ENCODE measurements around the gene PICK1. TPM values are rescaled to one million over a fixed set of nuclear protein-coding genes. Genes with fewer than 3 reads are reported as not detected.
A peak's percentile ranks its signal among the peaks of the same experiment; 100 is the strongest.

The PICK1 gene
- polyA plus RNA-seq, 3 donors: 26.6 to 32.0 (median 28.1) TPM

DNA sequence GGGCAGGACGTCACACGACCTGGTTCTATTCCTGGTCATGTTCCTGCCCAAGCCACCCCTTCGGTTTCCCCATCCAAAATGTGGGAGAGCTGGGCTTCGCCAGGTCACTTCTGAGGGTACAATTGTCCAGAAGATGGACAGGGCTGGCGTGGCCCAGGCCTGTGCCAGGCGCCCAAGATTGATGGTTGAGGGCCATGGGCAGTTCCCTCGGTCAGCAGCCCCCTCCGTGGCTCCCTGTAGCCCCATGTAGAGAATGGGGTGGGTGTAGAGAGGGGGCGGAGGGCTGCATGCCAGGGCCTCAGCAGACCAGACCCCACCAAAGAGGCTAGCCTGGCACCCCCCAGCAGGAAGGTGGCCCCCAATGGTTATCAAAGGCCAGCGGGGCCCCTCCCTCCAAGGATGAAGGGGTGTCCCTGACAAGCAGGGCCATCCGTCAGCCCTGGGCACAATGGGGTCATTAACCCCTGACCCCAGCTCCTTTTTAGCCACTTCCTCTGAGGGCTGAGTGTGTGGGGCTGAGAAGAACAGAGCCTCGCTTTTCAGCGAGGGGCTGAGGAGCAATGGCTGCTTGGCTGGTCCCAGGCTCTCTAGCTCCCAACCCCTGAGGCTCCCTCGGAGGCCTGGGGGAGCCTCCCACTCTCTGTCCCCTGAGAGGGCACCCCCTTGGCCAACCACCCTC lies 11.0 kb upstream of the PICK1 start:
- DNase-seq (ENCODE audit: low read depth in 3 of 3, low spot score in 2 of 3): no peak

DNA sequence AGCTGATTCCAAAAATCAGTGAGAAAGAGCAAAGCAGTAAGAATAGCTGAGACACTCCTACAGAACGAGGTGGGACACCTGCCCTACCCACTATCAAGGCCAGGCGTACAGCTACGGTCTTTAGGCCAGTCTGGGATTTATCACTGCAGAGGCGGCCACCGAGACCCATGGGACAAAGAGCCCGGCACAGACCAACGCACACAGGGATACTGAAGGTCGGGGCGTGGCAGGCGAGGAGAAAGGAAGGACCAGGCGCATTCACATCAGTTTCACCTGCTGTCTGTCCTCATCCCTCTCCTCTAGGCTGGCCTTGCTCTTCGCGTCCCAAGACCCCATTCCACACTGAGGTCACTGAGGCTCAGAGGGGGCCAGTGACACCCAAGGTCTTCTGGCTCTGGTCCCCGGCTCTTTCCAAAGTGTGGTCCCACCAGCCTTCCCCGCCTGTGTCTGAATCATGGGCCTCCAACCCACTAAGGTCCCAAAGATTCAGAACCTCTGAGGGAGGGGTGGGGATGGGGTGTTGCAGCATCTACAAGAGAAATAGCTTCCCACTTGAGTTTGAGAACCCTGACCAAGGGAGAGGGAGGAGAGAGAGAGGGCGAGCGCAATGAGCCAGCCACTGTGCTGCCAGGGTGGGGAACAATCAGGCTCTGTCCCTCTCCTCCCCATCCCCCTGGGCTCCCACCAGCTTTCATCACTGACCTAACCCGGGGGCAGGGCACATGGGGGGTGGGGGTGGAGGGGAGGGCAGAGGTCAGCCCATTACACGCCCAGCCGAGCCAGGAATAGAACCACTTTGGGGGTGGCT lies 7.2 kb upstream of the PICK1 start:
- no peak for DNase-seq (ENCODE audit: low read depth in 3 of 3, low spot score in 2 of 3)

DNA sequence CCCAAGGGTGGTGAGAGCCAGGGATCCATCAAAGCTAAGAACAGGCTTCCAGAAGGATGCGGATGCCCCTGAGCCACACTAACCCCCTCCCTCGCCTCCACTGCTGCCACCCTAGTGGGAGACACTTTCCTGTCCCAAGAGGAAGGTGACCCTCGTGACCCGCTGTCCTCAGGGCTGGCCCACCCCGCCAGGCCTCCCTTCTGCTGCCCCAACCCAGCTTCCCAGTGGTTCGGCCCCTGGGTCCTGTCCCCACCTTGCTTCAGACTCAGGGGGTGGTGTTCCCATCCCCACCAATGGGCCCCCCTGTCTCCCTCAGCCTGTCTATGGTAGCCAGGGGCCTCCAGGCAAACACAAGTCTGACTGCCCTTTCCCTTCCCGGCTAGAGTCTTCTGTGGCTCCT lies 6.5 kb upstream of the PICK1 start:
- no peak for DNase-seq (ENCODE audit: low read depth in 3 of 3, low spot score in 2 of 3)

DNA sequence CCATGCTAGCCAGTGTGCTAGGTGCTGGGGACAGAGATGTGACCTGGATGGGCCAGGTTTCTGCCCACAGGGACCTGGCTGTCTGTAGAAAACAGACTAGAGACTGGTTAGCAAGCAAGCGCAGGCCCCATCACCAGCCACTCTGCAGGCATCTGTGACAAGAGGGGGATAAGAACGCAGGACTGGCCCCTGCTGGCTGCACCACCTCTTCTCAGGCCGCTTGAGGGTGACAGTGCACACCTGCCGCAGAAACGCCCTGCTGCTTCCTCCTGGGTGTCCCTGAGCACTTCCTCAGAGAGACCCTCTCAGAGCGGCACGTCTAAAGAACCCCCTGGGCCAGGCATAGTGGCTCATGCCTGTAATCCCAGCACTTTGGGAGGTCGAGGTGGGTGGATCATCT lies 5.9 kb upstream of the PICK1 start:
- no peak for DNase-seq (ENCODE audit: low read depth in 3 of 3, low spot score in 2 of 3)

DNA sequence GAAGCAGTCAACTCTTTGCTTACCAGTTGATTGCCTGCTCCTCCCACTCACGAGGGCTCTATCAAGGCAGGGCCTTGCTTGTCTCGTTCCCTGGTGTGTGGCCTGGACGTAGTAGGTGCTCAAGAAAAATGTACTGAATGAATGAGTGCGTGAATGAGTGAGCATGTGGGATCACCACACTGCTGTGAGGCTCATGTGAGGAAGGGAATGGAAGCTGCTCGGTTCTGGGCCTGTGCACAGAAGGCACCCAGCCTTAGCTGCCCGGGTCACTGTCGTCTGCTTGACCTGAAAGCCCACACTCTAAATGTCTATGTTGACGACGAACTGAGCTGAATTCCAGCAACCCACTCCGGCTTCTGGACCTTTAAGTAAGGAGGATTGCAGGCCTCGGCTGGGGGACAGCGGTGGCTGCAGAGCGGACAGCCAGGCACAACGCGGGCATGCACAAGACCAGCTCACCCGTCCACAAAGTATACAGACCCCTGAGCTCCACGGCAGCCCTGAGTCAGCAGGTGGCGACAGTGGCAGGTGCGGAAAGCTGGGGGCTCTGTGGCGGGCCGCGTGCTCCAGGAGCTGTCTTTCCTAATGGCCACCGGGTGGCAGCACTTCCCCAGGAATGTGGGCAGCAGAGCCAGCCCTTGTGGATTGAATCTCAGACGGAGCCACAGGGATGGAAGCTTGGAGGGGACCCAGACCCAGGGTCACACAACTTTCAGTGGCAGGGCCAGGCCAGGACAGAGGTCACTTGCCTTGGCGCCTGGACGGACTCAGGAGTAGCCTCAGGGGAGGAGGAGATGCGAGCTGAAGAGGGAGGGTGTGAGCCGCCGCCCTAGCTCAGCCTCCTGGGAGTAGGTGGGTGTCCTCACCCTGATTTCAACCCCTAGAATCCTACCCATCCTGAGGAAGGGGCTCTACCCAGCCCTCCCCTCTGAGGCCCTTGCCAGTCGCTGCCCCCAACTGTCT lies 5.0 kb upstream of the PICK1 start:
- DNase-seq (ENCODE audit: low read depth in 3 of 3, low spot score in 2 of 3): peak in 2 of 3 donors; percentile 65 to 72

DNA sequence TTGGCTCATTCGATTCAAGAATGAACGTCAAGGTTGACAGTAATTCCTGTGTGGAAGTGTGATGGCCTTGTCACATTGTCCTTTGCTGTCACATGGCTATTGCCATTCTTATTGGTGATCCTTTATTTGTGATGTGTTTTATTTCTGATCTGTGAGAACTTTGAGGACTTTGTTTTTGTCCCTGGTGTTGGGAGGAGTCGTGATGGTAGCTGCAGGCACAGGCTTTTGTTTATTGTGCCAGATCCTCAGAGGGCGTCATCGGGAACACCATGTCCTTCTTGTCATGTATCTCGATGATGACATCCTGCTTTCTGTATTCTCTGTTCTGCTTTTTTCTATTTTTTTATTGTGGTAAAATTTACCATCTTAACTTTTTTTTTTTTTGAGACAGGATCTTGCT lies 5.6 kb downstream of the PICK1 start:
- DNase-seq (ENCODE audit: low read depth in 3 of 3, low spot score in 2 of 3): no peak

DNA sequence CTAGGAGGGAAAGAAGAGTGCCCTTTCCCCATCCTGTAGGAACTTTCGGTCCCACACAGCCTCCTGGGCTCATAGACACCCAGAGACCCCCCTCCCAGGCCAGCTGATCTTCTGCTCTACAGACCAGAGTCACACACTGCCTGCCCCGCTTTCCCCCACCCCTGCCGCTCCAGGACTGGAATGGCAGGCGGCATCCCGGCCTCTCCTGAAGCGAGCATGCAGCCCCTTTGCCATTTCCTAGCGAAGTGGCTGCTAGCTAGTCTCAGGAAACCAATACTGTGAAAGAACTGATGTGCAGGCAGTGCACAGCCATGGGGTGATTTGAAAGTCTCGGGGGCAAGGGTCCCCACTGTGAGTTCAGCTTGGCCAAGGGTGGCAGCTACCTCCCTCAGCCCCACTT lies 8.3 kb downstream of the PICK1 start:
- no peak for DNase-seq (ENCODE audit: low read depth in 3 of 3, low spot score in 2 of 3)

DNA sequence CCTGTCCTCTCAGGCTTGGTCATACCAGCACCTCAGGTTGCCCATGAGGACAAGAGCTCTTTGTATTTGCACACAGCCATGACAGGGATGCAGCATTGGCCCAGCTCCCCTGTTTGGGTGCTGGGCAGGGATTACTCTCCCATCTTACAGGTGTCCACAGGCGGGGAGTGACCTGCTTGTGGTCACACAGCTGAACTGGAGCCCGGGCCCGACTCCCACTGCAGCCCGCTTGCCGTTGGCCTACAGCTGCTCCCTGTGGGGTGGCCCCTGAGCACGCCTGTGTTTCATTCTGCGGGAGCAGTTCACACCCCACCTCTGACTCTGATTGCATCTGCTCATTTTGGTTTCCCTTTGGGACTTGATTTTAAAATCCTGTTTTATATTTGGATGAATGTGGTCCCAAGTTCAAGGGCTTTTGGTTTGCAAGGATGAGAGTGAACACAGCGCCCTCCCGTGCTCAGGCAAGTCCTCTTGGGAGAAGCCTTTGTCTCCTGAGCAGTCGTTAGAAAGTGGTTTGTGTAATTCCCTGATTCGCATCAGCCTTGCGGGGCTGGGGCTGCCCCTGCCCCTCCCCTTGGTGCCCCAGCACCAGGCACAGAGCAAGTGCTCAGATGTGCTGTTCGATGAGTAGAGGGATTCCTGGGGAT lies 9.3 kb downstream of the PICK1 start:
- no peak for DNase-seq (ENCODE audit: low read depth in 3 of 3, low spot score in 2 of 3)

DNA sequence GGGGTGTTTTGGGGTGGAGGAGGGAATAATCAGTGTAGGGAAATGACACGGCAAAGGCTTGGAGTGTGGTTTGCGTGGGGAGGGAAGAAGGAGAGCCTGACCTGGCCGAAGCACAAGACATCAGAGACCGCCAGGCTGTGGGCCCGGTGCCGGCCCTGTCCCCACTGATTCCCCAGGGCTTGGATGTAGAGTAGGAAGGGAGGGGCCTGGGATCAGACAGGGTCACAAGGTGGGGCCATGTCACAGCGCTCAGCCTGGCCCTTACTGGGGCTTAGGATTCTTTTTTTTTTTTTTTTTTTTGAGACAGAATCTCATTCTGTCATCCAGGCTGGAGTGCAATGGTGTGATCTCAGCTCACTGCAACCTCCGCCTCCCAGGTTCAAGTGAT lies 9.8 kb downstream of the PICK1 start:
- no peak for DNase-seq (ENCODE audit: low read depth in 3 of 3, low spot score in 2 of 3)

DNA sequence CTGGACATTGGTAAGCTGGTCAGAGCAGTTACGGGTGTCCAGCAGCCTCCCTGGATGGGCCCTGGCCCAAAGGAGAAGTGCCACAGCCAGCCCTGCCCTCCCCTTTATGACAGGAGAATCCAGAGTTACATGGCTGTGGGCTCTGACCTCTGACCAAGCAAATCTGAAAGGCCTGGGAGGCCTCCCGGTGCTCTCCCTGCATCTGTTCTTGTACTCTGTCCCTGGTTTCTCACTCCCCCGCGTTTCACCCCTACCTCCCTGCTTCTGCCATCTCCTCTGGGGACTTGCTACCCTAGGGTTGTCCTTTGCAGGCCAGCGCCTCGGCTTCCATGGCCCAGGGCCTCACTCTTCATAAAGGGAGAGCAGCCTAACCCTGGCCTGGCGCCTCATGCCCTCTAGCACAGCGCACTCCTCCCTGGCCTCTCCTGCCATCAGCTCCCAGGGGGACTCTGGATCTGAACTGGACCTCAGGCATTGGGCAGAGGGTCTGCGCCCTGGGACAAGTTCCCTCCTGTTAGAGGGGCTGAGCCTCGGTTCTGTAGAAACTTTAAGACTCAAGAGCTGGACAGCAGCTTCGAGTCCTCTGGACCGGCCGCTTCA lies 10.7 kb downstream of the PICK1 start:
- DNase-seq (ENCODE audit: low read depth in 3 of 3, low spot score in 2 of 3): no peak

DNA sequence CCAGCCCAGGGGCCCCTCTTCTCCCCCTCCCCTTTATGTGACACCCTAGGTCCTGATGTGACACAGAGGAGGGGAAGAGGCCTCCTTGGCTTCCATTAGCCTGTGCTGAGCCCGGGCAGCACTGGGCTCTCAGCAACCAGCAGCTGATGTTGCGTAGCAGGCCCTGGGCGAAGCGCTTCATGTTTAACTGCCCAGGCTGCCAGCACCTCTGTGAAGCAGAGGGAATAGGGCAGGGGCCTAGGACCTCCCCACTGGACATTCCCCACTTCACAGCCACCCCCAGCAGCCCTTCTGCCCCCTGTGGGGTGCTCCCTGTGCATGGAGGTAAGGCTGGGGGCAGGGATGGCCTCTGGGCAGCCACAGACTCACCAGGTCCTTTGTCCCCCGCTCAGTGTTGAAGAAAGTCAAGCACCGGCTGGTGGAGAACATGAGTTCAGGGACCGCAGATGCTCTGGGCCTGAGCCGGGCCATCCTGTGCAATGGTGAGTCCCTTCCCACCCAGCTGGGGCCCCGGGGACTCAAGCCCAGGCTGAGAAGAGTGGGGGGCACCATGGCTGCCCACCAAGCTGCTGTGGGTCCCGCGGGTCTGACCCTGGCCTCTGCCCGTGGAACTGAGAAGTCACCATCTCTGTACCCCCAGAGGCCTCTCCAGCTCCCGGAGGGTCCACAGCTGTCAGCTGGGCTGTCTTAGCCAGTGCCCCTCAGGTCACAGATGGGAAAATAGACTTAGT lies 11.6 kb downstream of the PICK1 start:
- no peak for DNase-seq (ENCODE audit: low read depth in 3 of 3, low spot score in 2 of 3)

DNA sequence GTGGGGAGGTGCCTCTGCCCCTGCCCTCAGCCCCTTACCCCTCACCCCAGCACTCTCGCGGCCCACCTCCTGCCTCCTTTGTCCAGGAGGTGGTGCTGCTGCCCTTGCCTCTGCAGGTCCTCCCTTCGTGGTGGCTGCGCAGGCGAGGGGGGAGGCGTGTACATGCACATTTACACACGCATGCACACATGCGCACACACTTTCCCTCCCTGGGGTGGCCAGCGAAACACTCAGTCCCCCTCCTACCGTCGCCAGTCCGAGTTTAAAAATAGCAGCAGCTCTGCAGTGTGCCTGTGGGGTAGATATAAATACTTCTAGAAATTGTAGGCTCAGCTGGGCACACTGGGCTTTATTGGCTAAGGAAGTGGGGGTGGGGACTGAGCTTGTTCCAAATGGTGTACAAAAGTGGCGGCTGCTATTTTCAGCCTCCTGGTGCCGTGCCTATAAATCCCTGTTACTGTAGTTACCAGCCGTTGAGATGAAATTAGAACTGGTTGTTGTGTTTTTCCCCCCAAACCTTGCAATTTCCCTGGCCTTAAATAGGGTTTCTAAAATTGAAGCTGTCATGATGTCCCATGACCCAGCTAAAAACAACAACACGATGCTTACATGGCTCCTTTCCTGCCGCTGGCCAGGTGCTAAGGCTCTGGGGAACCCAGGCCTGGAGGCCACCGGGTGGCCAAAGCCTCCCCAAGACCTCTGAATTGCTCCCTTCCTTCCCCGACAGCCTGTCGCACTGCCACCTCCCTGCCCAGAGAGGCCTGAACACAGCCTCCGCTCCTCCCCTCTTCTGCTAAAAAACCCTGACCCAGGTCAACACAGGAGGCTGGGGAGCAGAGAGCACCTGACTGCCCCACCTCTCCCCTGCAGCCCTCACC lies 12.4 kb downstream of the PICK1 start:
- DNase-seq (ENCODE audit: low read depth in 3 of 3, low spot score in 2 of 3): no peak

DNA sequence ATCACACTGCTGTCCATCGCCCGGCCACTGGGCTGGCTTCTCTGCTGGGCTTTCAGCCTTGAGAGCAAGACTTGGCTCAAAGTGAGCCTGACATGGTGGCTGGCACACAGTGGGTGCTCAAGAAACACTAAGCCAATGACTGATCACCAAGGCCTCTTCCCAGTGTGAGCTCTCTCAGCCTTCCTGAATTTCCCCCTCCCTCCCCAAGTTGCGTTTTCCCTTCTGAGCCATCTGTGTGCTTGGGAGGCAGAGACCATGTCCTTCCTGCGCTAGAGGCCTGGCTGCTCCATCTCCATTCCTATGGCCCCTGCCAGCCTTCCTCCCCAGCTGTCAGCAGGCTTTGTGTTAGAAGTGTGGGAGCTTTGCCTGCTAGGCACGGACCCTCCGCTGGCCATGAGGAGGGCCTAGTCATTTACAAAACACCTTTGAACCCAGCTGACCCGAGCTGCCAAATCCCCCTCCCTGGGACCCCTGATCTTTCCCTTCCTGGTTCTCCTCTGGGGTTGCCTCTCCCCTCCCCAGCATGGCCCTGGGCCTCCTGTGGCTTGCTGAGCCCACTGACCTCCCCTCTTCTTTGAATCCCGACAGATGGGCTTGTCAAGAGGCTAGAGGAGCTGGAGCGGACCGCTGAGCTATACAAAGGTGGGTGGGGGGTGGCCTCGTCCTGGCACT lies 13.2 kb downstream of the PICK1 start:
- DNase-seq (ENCODE audit: low read depth in 3 of 3, low spot score in 2 of 3): no peak

DNA sequence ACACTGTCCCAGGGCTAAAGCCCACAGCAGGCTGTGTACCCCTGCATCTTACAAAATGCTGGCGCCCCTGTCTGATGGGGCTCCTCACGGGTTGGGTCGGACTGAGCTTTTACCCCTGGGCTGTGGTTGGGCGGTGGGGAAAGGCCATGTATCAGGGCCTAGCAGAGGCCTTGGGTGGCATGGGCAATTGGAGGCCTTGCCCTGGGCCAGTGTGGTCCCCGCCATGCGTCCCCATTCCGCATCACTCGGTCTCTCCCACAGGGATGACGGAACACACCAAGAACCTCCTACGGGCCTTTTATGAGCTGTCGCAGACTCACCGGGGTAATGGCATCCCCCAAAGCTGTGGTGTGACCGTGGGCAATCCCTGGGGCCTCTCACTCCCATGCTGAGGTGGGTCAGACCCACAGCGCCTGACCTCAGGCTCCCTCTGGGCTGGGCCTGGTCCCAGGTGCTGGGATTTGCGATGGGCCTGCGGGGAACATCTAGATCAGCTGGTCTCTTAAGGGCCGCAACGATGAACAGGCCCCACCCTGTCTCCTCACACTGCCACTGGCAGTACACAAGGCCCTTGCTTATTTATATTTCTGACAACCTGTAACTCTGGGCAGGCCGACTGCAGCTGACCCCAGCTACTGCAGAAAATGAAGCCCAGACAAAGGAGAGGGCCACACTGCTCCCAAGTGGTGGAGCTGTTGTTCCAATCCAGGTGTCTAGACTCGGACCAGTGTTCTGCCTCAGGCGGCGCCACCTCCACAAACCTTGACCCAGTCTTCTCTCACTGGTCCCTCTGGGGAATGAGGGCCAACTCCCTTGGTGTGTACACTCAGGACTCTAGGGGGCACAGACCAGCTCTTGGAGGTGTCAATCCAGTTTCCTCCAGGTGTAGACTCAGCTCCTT lies 14.5 kb downstream of the PICK1 start:
- DNase-seq (ENCODE audit: low read depth in 3 of 3, low spot score in 2 of 3): no peak

DNA sequence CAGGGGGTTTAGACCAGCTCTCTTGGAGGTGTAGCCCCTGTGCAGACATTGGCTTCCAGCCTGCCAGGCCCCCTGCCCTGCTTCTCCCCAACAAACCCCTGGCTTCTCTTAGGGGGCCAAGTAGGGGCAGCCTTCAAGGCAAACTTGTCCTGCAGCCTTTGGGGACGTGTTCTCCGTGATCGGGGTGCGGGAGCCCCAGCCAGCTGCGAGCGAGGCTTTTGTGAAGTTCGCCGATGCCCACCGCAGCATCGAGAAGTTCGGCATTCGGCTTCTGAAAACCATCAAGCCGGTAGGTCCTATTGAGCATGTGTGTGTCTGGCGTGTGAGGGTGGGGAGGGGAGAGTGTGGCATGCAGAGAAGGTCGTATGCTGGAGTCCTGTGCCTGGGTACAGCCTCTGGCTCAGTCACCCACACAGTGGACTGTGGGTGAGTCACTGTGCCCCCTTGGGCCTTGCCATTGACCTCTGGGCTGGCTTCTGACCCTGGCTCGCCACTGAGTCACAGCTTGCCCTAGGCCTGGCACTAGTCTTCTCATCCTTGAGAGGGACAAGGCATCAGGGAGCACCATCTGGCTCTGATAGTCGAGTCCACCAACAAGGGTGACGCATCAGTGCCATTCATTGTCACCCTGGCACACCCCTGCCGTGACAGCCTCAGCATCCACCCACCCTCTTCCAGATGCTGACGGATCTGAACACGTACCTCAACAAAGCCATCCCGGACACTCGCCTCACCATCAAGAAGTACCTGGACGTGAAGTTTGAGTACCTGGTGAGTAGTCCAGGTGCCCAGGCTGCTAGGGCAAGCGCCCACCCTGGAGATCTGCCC lies 15.3 kb downstream of the PICK1 start:
- DNase-seq (ENCODE audit: low read depth in 3 of 3, low spot score in 2 of 3): no peak
